GM23338 (cell line): Measurements from ENCODE around the gene DCAKD. TPM values are rescaled to one million over a fixed set of nuclear protein-coding genes. Genes with fewer than 3 reads are reported as not detected.

ENCODE experiments used
- ATAC-seq: fragments of 200-7000 bp; cut with Tn5 transposase; 3 replicates; pipeline ENCODE4 v1.9.1; 2020
- DNase-seq: peaks from one replicate; pipeline ENCODE4 v3.0.0-alpha.2; 2015; ENCODE audit warnings: low spot score
- H2AFZ ChIP-seq: fragments of 200-600 bp; sonication (generic); 2 replicates; pipeline ENCODE4 v1.8.0; 2016; ENCODE audit warnings: antibody characterized with exemption, mild to moderate bottlenecking, moderate library complexity
- H3F3A ChIP-seq: fragments of 200-600 bp; sonication (generic); replicated peaks from 2 replicates; pipeline ENCODE4 v1.8.0; 2017; ENCODE audit warnings: antibody characterized with exemption, mixed run types, low read depth
- H3K27ac ChIP-seq: fragments of 200-600 bp; sonication (generic); 2 replicates; pipeline ENCODE4 v1.6.1; 2016; ENCODE audit warnings: low read depth
- H3K27me3 ChIP-seq: fragments of 200-600 bp; sonication (generic); 2 replicates; pipeline ENCODE4 v1.8.0; 2016; ENCODE audit warnings: mild to moderate bottlenecking, mixed run types, moderate library complexity; ENCODE audit not compliant: insufficient read depth
- H3K36me3 ChIP-seq: fragments of 200-600 bp; sonication (generic); 2 replicates; pipeline ENCODE4 v1.8.0; 2016; ENCODE audit warnings: mild to moderate bottlenecking; ENCODE audit not compliant: insufficient read depth
- H3K4me1 ChIP-seq: fragments of 200-600 bp; sonication (generic); 2 replicates; pipeline ENCODE4 v1.8.0; 2016; ENCODE audit warnings: mild to moderate bottlenecking, moderate library complexity; ENCODE audit not compliant: insufficient read depth
- H3K4me2 ChIP-seq: fragments of 200-600 bp; sonication (generic); 2 replicates; pipeline ENCODE4 v1.7.1; 2017; ENCODE audit warnings: mixed run types
- H3K4me3 ChIP-seq: fragments of 200-600 bp; sonication (generic); 2 replicates; pipeline ENCODE4 v1.6.1; 2016; ENCODE audit warnings: mixed run types
- H3K79me2 ChIP-seq: fragments of 200-600 bp; sonication (generic); replicated peaks from 2 replicates; pipeline ENCODE4 v1.8.0; 2017; ENCODE audit warnings: mild to moderate bottlenecking; ENCODE audit not compliant: insufficient read depth
- H3K9me2 ChIP-seq: fragments of 200-600 bp; sonication (generic); 2 replicates; pipeline ENCODE4 v1.8.0; 2017; ENCODE audit not compliant: insufficient read depth
- H4K20me1 ChIP-seq: fragments of 200-600 bp; sonication (generic); replicated peaks from 2 replicates; pipeline ENCODE4 v1.8.0; 2017; ENCODE audit warnings: mild to moderate bottlenecking; ENCODE audit not compliant: insufficient read depth
- H3K27ac Mint-ChIP-seq: 2 replicates; pipeline ENCODE4 v1.8.0; 2020; ENCODE audit warnings: inconsistent platforms, mild to moderate bottlenecking, moderate library complexity, mixed read lengths
- H3K27me3 Mint-ChIP-seq: 3 replicates; pipeline ENCODE4 v1.8.0; 2022; ENCODE audit warnings: low read depth, mild to moderate bottlenecking, moderate library complexity, mixed read lengths, inconsistent platforms; ENCODE audit not compliant: insufficient read depth, poor library complexity
- H3K36me3 Mint-ChIP-seq: 3 replicates; pipeline ENCODE4 v1.8.0; 2021; ENCODE audit warnings: low read depth, mild to moderate bottlenecking, inconsistent platforms, moderate library complexity, mixed read lengths
- H3K4me1 Mint-ChIP-seq: 3 replicates; pipeline ENCODE4 v1.8.0; 2020; ENCODE audit warnings: mild to moderate bottlenecking, inconsistent platforms, mixed read lengths
- H3K4me3 Mint-ChIP-seq: 3 replicates; pipeline ENCODE4 v1.8.0; 2021; ENCODE audit warnings: moderate library complexity, mild to moderate bottlenecking, inconsistent platforms, mixed read lengths
- H3K9me3 Mint-ChIP-seq: 3 replicates; pipeline ENCODE4 v1.8.0; 2020; ENCODE audit warnings: moderate library complexity, mild to moderate bottlenecking, inconsistent platforms, mixed read lengths
- CTCF ChIP-seq, 2 experiments: fragments of 200-600 bp in 1 of 2; sonication (generic) in 1 of 2; conservative IDR thresholded peaks; 2 replicates each; pipeline versions ENCODE4 v1.5.1 to v1.6.1; 2016 to 2017; ENCODE audit warnings: antibody characterized with exemption in 2 of 2, low read depth in 2 of 2, mild to moderate bottlenecking in 2 of 2, moderate library complexity in 1 of 2
- EZH2 ChIP-seq: fragments of 200-600 bp; sonication (generic); IDR thresholded peaks from one replicate; pipeline ENCODE4 v1.8.0; 2017; ENCODE audit warnings: antibody characterized with exemption, mild to moderate bottlenecking, low read depth; ENCODE audit not compliant: unreplicated experiment
- EZH2phosphoT487 ChIP-seq: fragments of 200-600 bp; sonication (generic); IDR thresholded peaks from one replicate; pipeline ENCODE4 v1.8.1; 2018; ENCODE audit warnings: antibody characterized with exemption; ENCODE audit not compliant: unreplicated experiment
- JUNB ChIP-seq: IDR thresholded peaks from one replicate; pipeline ENCODE4 v1.6.1; 2016; ENCODE audit warnings: antibody characterized with exemption; ENCODE audit not compliant: unreplicated experiment
- POLR2AphosphoS5 ChIP-seq: IDR thresholded peaks from 2 replicates; pipeline ENCODE4 v1.6.1; 2016; ENCODE audit warnings: antibody characterized with exemption, low read depth
- STAT1 ChIP-seq: IDR thresholded peaks from one replicate; pipeline ENCODE4 v1.6.1; 2016; ENCODE audit warnings: antibody characterized with exemption; ENCODE audit not compliant: unreplicated experiment
- polyA plus RNA-seq: library from polyadenylated mRNA; unstranded; fragments of >200 nt; fragmentation: Nextera tagmentation; extraction: Ambion mirVana; gene quantifications from 2 replicates; pipeline ENCODE4 v1.2.1, GENCODE V29; 2016
- total RNA-seq: library from RNA; depleted of rRNA; stranded (reverse); fragments of >200 nt; shearing (Covaris generic); gene quantifications from 2 replicates; pipeline ENCODE4 v1.2.3, GENCODE V29; 2014
- TF ChIP-seq, protein P1 (sequence below): fragments of 250-450 bp; sonication (Bioruptor Pico); IDR thresholded peaks from 2 replicates; pipeline ENCODE4 v1.5.0; 2020; ENCODE audit warnings: mild to moderate bottlenecking, moderate library complexity

Gene DCAKD
- total and polyA plus RNA-seq, 2 experiments from 2014 or later, result 23.7 to 57.2 TPM

- TF ChIP-seq, protein P1, sequence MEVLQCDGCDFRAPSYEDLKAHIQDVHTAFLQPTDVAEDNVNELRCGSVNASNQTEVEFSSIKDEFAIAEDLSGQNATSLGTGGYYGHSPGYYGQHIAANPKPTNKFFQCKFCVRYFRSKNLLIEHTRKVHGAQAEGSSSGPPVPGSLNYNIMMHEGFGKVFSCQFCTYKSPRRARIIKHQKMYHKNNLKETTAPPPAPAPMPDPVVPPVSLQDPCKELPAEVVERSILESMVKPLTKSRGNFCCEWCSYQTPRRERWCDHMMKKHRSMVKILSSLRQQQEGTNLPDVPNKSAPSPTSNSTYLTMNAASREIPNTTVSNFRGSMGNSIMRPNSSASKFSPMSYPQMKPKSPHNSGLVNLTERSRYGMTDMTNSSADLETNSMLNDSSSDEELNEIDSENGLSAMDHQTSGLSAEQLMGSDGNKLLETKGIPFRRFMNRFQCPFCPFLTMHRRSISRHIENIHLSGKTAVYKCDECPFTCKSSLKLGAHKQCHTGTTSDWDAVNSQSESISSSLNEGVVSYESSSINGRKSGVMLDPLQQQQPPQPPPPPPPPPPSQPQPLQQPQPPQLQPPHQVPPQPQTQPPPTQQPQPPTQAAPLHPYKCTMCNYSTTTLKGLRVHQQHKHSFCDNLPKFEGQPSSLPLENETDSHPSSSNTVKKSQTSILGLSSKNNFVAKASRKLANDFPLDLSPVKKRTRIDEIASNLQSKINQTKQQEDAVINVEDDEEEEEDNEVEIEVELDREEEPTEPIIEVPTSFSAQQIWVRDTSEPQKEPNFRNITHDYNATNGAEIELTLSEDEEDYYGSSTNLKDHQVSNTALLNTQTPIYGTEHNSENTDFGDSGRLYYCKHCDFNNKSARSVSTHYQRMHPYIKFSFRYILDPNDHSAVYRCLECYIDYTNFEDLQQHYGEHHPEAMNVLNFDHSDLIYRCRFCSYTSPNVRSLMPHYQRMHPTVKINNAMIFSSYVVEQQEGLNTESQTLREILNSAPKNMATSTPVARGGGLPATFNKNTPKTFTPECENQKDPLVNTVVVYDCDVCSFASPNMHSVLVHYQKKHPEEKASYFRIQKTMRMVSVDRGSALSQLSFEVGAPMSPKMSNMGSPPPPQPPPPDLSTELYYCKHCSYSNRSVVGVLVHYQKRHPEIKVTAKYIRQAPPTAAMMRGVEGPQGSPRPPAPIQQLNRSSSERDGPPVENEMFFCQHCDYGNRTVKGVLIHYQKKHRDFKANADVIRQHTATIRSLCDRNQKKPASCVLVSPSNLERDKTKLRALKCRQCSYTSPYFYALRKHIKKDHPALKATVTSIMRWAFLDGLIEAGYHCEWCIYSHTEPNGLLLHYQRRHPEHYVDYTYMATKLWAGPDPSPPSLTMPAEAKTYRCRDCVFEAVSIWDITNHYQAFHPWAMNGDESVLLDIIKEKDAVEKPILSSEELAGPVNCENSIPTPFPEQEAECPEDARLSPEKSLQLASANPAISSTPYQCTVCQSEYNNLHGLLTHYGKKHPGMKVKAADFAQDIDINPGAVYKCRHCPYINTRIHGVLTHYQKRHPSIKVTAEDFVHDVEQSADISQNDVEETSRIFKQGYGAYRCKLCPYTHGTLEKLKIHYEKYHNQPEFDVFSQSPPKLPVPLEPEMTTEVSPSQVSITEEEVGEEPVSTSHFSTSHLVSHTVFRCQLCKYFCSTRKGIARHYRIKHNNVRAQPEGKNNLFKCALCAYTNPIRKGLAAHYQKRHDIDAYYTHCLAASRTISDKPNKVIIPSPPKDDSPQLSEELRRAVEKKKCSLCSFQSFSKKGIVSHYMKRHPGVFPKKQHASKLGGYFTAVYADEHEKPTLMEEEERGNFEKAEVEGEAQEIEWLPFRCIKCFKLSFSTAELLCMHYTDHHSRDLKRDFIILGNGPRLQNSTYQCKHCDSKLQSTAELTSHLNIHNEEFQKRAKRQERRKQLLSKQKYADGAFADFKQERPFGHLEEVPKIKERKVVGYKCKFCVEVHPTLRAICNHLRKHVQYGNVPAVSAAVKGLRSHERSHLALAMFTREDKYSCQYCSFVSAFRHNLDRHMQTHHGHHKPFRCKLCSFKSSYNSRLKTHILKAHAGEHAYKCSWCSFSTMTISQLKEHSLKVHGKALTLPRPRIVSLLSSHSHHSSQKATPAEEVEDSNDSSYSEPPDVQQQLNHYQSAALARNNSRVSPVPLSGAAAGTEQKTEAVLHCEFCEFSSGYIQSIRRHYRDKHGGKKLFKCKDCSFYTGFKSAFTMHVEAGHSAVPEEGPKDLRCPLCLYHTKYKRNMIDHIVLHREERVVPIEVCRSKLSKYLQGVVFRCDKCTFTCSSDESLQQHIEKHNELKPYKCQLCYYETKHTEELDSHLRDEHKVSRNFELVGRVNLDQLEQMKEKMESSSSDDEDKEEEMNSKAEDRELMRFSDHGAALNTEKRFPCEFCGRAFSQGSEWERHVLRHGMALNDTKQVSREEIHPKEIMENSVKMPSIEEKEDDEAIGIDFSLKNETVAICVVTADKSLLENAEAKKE, result no peak
- TF ChIP-seq EZH2phosphoT487, result no peak
- no peak for TF ChIP-seq EZH2
- TF ChIP-seq JUNB, result no peak
Observed at GRCh38 chr17:45016237-45016636, 35.2 kb downstream of the DCAKD start (continued).

- H3K9me2 ChIP-seq, result no peaks in the 10 kb centered on the region
- peaks cover 20% of the 10 kb centered on the region for H3K27me3 Mint-ChIP-seq
- no peak overlapping the region for H3K4me2 ChIP-seq
- H4K20me1 ChIP-seq, result no peaks in the 10 kb centered on the region
- H3K4me1 Mint-ChIP-seq, result peaks cover 18% of the 10 kb centered on the region
- peak; percentile 69 for ATAC-seq
- no peak overlapping the region for H3K27ac Mint-ChIP-seq
- peaks cover 13% of the 10 kb centered on the region for H3K27me3 ChIP-seq
- H3K4me3 ChIP-seq, result no peak overlapping the region
- peak overlapping the region; percentile 76 for H2AFZ ChIP-seq
- no peaks in the 10 kb centered on the region for H3K36me3 Mint-ChIP-seq
- H3F3A ChIP-seq, result no peaks in the 10 kb centered on the region; the same call in 1 of the 2 replicates
- no peaks in the 10 kb centered on the region for H3K9me3 Mint-ChIP-seq
- no peak overlapping the region for H3K4me3 Mint-ChIP-seq
- no peaks in the 10 kb centered on the region for H3K36me3 ChIP-seq
- DNase-seq, result peak; percentile 45
- H3K4me1 ChIP-seq, result peaks cover 5% of the 10 kb centered on the region; the same call in 1 of the 2 replicates
- H3K79me2 ChIP-seq, result no peaks in the 10 kb centered on the region
- no peak overlapping the region for H3K27ac ChIP-seq
- TF ChIP-seq POLR2AphosphoS5 (no peak), CTCF (conservative IDR thresholded peaks at IDR 0.05; ENCODE audit: low read depth in 2 of 2) (no peak), JUNB (no peak), EZH2phosphoT487 (no peak), EZH2 (no peak), STAT1 (no peak)
Observed at GRCh38 chr17:45013021-45013997, 38.1 kb downstream of the DCAKD start.
